Activated CD4-positive, CD25-positive, alpha-beta regulatory T cell (primary cell): Measurements from ENCODE around the gene RS1.

Source experiments
- DNase-seq, 4 experiments: peaks; one replicate each; lab custom pipeline; 2025; lab: John Stamatoyannopoulos, UW

Gene RS1

DNA sequence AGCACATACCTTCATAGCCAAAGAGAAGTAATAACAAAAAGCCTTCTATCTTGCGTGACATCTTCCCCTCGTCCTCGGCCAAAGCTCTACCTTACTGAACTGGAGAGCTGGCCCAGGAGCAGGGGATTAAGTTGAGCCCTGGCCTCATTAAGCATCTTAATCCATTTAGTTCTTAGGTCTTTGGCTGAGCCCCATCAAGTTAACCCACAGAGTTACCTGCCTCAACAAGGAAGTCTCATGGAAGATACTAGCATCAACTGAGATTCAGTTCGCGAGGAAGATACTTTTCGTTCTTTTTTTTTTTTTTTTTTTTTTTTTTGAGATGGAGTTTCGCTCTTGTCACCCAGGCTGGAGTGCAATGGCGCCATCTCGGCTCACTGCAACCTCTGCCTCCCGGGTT lies at the start of gene RS1:
Gene RS1, minus strand, starts transcription at position 101 of the 400 bp plus-strand sequence. Its CDS starts 40 bp downstream, at position 61.
- no peak for DNase-seq

GRCh38 chrX:18719852-18720251 lies 47.9 kb upstream of the RS1 start:
- DNase-seq = no peak

- no peak for DNase-seq
Observed at GRCh38 chrX:18714910-18715309, 43.0 kb upstream of the RS1 start.

- no peak for DNase-seq
Observed at GRCh38 chrX:18709833-18710232, 37.9 kb upstream of the RS1 start.

DNA sequence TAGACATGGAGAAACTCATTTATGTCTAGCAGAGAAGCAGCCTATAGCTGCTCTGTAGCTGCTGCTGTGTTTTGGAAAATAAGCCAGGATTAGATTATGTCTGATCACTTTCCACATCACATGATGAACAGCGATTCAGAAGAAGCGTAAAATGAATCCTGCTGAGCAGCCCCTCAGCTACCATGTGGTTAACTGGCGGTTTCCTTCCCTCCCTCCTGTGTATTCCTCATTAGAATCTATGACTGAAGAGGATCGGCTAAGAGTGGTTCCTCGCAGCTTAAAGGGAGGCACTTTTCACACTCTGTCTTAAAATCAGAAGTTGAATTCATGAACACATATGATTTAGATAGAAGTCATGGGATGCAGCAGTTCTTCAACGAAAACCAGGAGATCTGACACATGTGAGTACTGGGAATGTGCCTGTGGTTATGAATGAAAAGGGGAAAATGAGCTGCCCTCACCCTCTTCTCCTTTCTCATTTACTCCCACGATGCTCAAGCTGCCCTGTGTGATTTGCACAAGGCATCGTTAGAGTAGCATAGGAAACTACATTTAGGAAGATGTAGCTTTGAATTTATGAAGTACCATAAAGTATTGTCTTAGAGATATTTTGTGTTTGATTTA lies 35.6 kb upstream of the RS1 start, which contains the start of gene PPEF1:
Gene PPEF1, plus strand, starts transcription at position 220 of the 624 bp plus-strand sequence. Its CDS starts 136 bp downstream, at position 356.
- DNase-seq = no peak

GRCh38 chrX:18702362-18703195 lies 30.7 kb upstream of the RS1 start:
- DNase-seq = no peak

GRCh38 chrX:18701621-18702361 lies 29.9 kb upstream of the RS1 start:
- no peak for DNase-seq

DNA sequence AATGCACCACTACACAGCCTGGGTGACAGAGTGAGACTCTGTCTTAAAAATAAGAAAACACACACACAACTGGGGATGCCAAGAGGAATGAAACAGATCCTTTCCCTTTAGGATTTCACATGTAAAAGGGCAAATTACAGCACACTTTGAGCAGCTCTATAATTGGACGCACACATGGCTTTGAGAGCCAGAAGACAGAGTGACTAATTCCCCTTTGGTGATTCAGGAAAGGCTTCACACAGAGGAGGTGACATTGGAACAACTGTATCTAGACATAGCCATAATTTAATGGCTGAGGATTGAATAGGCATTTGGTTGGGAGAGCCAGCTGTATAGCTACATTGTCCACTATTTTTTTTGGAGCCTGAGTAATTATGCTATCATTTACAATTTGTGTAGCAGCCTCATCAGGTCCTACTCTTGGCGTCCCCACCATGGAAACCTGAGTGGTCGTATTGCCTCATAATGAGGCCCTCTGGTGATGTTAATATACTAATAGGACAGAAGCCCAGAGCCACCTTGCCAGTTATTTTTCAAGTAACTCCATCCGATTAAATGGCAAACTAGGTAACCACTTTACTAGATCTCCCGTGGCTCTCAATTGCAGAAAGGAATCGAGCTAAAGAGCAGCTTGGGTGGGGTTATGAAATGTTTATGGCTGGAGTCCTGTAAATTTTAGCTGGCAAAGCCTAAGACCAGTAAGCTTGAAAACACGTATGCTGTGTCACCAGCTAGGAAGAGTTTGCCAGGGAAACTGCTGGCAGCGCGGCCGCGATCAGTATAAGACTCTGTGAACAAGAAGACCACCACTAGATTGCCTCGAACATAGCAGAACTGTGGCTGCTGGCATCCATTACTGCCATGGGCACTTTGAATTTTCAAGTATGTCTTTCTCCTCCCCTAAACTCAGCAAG lies 27.1 kb upstream of the RS1 start:
- no peak for DNase-seq

- DNase-seq = no peak
Observed at GRCh38 chrX:18696653-18697052, 24.7 kb upstream of the RS1 start.

DNA sequence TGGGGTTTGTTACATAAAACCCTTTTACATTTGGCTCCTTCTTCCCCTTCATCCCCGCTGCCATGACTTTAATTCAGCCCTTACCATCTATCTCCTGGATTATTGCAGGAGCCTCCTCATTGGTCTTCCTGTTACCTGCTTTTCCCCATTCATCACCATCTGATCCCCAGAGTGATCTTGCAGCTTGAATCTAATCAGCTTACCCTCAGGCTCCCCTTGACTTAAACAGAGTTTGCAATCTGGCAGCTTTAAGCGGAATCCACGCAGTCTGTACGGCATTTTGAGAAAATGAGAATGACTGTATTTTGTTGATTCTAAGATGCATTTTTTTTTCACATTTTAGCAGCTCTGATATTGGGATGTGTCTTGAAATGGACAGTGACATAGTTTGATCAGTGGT lies 20.6 kb upstream of the RS1 start:
- DNase-seq = no peak

- no peak for DNase-seq
Observed at GRCh38 chrX:18691431-18691830, 19.5 kb upstream of the RS1 start.

- DNase-seq = no peak
Observed at GRCh38 chrX:18687856-18688495, 16.1 kb upstream of the RS1 start.

DNA sequence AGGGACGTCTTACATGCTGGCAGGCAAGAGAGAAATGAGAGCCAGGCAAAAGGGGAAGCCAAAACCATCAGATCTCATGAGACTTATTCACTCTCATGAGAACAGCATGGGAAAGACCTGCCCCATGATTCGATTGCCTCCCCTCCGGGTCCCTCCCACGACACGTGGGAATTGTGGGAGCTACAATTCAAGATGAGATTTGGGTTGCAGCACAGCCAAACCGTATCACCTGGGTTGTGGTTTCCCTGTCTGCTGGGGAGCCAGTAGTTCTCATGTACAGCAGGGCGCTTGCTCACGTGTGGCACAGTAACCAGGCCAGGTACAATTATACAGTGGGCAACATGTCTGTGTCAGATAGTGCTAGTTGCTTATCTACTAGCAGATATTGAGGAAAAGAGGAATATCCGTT lies 11.1 kb upstream of the RS1 start:
- DNase-seq = no peak

DNA sequence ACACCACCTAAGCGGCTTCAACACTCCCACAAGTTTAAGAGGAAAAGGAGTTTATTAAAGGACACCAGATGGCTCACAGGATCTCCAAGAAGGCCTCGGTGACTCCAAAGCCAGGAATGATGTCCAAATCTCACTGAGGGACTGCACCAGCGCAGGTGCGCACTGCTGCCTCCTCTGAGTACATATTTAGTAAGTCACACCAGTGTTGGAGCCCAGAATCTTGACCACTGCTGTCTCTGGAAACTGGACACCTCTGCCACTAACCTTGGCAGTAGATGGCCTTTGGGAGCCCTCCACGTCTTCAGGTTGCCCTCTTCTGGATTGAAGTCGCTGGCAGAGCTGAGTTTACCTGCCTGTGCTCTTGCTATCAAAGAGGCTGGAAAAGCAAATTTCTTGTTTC lies 10.1 kb upstream of the RS1 start:
- no peak for DNase-seq

DNA sequence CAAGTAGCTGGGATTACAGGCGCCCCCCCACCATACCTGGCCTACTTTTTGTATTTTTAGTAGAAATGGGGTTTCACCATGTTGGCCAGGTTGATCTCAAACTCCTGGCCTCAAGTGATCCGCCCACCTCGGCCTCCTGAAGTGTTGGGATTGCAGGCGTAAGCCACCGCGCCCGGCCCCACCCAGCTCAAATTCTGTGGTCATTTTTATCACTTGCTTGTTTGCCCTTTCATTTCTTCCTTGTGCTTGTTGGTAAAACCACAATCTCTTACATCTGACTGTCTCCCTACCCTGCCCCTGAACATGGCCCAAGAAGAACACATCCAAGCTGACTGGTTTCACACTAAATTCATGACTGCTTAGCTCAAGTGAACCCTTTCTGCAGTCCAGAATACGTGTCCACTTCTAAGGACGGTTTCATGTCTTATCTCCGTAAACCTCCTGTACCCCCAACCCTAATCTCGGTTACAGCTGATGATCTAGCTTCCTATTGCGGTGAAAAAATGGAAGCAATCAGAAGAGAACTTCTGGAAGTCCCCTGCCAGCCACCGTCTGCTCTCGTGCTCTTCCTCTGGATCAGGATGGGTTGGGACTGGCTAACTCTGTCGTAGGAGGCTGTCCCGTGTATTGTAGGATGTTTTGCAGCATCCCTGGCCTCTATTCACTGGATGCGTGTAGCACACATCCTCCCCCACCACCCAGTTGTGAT lies 5.4 kb upstream of the RS1 start:
- no peak for DNase-seq

DNA sequence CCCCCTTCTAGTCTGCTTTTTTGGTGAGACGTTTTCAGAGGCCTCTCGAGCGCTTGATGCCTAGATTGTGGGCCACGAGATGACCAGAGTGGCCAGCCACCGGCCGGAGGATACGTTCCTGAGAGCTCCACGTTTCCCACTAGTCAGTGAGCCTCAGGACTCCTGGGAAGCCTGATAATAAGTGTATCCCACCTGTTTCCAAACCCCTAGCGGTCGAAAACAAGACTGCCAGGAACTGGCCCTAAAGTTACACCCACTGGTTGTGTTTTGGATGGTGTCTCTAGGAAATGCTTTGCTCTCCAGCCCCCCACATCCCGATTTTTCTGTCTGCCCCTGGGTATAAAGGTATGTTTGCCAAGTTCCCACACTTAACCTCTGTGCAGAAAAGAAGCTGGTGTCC lies 4.6 kb upstream of the RS1 start:
- no peak for DNase-seq

DNA sequence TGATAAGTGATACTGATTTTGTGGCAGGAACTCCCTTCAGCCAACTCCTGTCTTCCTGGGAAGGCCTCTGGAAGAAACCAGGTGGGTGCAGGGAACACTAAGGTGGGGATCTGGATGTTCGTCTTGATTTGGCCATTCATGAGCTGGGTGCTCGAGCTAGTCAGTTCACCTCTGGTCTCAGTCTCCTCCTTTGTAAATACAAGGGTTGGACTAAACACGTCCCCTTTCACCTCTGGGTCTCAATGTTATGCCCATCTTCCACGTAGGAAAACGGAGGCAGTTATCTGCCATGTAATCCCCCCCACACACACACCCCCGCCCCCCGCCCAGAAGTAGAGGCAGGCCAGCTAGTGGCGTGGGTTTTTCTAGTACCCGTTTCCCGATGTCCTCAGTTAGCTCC lies 4.1 kb upstream of the RS1 start:
- no peak for DNase-seq

DNA sequence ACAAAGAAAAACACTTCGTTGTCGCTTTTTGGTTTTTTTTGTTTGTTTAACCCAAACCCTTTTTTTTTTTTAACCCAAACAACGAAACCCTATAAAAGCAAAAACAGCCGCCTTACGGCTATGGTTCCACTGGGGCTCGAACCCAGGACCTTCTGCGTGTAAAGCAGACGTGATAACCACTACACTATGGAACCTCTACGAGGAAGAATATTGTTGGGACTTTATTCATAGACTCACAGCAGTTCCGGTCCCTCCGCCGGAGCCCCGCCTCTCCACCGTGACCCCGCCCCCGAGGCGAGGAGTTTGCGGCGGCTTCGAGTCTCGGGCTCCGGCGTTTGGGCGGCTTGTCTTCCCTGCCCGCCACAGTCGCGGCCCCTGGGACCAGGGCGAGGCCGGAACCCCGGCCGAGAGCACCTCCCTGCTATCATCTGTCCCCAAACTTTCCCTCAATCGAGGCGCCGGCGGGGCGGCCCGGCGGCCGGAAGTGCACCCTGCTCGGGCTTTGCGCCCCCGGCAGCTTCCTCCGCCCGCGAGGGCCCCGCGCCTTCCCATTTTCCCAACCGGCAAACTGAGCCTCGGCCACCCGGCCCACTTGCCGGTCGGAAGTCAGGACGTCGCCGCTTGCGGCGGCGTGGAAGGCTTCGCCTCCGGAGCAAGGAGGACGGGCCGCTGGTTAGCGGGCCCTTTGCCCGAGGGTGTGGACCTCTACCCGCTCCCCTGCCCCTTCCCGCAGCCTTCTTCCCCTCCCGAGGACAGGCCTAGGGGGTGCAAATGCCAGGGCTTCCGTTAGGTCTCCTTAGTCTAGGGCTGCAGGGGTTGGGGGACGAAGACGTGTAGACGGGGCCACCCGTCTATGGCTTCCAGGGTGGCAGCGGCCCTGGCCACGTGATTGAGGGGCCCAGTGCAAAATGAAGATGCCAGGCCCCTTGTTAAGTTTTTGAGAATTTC lies 3.2 kb upstream of the RS1 start:
- peak; percentile 34 to 63 (median 55) for DNase-seq

DNA sequence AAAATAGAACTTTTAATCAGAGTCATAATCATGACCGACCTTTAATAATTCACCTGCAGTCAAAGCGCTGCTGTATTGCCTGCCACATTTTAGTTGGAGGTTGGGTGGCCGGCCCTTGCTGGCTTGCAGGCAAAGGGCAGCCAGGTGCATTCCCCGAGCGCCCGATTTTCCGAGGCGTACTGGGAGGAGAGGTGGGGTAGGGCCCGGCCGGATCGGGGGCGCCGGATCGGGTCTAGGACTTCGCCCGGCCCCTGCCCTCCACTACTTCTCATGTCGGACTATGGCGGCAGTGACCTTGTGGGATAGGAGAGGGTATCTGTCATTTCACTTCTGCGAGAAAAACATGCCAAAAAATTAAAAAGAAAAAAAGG lies 2.5 kb upstream of the RS1 start:
- no peak for DNase-seq
